ENCODE measurements around the gene IL20RB. TPM values are rescaled to one million over a fixed set of nuclear protein-coding genes. Genes with fewer than 3 reads are reported as not detected.

Gene IL20RB
- total and polyA plus RNA-seq, 2 donors (not counting 3 experiments of a cell fraction or from before 2014, with no cell fraction given), result 0.79 to 1.6 TPM

GRCh38 chr3:136942803-136943202 lies 15.0 kb upstream of the IL20RB start:
- intact Hi-C loops (cut with micrococcal nuclease), result no loop called here
- BruUV-seq (replicated peaks), result no TSS peak
- no peak for DNase-seq (ENCODE audit: low read depth, low spot score)

GRCh38 chr3:136943436-136943835 lies 14.3 kb upstream of the IL20RB start:
- peaks cover 2 to 6% of the 10 kb centered on the region in 2 experiments for H3K36me3 ChIP-seq (ENCODE audit: control insufficient read depth in 2 of 2, extremely low read depth in 1 of 2, insufficient read depth in 2 of 2, low read length in 2 of 2)
- no peak overlapping the region for H3K9ac ChIP-seq (replicated peaks; ENCODE audit: extremely low read depth, insufficient read depth, low read length)
- ChIA-PET POLR2A (no interaction called here), CTCF (interaction anchor here (1.1 to 1.3 kb wide), 3 partner anchors 40 to 191 kb away, joined by 3 to 5 read pairs (median 3); partner anchors contain the start of gene STAG1)
- H3K9me1 ChIP-seq (replicated peaks; ENCODE audit: control insufficient read depth, extremely low read depth, insufficient read depth, low read length), result no peaks in the 10 kb centered on the region
- H2AFZ ChIP-seq (ENCODE audit: low read depth, low read length), result no peak overlapping the region
- peak overlapping the region; percentile 4 for H3K27ac ChIP-seq (ENCODE audit: insufficient read depth, low read depth, low read length)
- peak overlapping the region; percentile 81 for H3K4me2 ChIP-seq (ENCODE audit: insufficient read depth, low read length)
- H4K20me1 ChIP-seq (replicated peaks; ENCODE audit: control insufficient read depth, extremely low read depth, insufficient read depth, low read length), result no peaks in the 10 kb centered on the region
- no peaks in the 10 kb centered on the region for H3K27me3 ChIP-seq (ENCODE audit: control insufficient read depth in 2 of 2, insufficient read depth in 2 of 2, low read length in 2 of 2)
- no peak overlapping the region for H3K4me3 ChIP-seq (replicated peaks in 1 of 3; ENCODE audit: insufficient read depth in 1 of 3, low read depth in 1 of 3, low read length in 3 of 3)
- dilution Hi-C loops (cut with MboI; ENCODE audit: extremely low pct_ligation_motif_present, low sequenced_read_pairs), result no loop called here
- H3K9me3 ChIP-seq (replicated peaks; ENCODE audit: control insufficient read depth, insufficient read depth, low read length), result no peaks in the 10 kb centered on the region
- peaks cover 55% of the 10 kb centered on the region for H3K79me2 ChIP-seq (ENCODE audit: control insufficient read depth, insufficient read depth, low read length)
- intact Hi-C loops (cut with micrococcal nuclease), result no loop called here
- BruUV-seq (replicated peaks), result no TSS peak
- peak; percentile 55 for DNase-seq (ENCODE audit: low read depth, low spot score)
- FAIRE-seq, result no peak
- H3K4me1 ChIP-seq (ENCODE audit: control insufficient read depth, extremely low read depth, insufficient read depth, low read length), result peaks cover 18% of the 10 kb centered on the region
- TF ChIP-seq POLR2AphosphoS5 (IDR thresholded peaks at IDR 0.05; ENCODE audit: insufficient read depth, low read depth, low read length) (no peak), CTCF (IDR thresholded peaks at IDR 0.05; ENCODE audit: extremely low read depth in 1 of 2, insufficient read depth in 1 of 2, low read depth in 1 of 2, low read length in 2 of 2) (no peak), JUN (IDR thresholded peaks at IDR 0.05; ENCODE audit: borderline replicate concordance, insufficient read depth, insufficient read length, low read depth) (no peak), MYC (IDR thresholded peaks at IDR 0.05; ENCODE audit: low read depth, low read length) (no peak), GATA2 (IDR thresholded peaks at IDR 0.05; ENCODE audit: insufficient read depth, insufficient read length, low read depth, low read length) (no peak), MAX (IDR thresholded peaks at IDR 0.05; ENCODE audit: insufficient read depth, insufficient read length) (no peak), FOS (IDR thresholded peaks at IDR 0.05; ENCODE audit: borderline replicate concordance, insufficient read depth, low read length) (no peak), POLR2A (IDR thresholded peaks at IDR 0.05; ENCODE audit: low read depth, low read length) (no peak), EZH2 (IDR thresholded peaks at IDR 0.05; ENCODE audit: borderline replicate concordance, low read depth, low read length, severe bottlenecking) (no peak)

More at GRCh38 chr3:136942803-136943202, 15.0 kb upstream of the IL20RB start:
- CTCF ChIA-PET, result interaction anchor here (1.1 to 2.3 kb wide), 4 partner anchors 41 to 190 kb away, joined by 3 to 7 read pairs (median 4); partner anchors contain the start of gene STAG1
- no peak overlapping the region for H3K4me3 ChIP-seq (replicated peaks in 1 of 3; ENCODE audit: insufficient read depth in 1 of 3, low read depth in 1 of 3, low read length in 3 of 3)
- dilution Hi-C loops (cut with MboI; ENCODE audit: extremely low pct_ligation_motif_present, low sequenced_read_pairs), result no loop called here
- H3K27ac ChIP-seq (ENCODE audit: insufficient read depth, low read depth, low read length), result no peak overlapping the region
- peaks cover 2 to 6% of the 10 kb centered on the region in 2 experiments for H3K36me3 ChIP-seq (ENCODE audit: control insufficient read depth in 2 of 2, extremely low read depth in 1 of 2, insufficient read depth in 2 of 2, low read length in 2 of 2)
- no peak for TF ChIP-seq POLR2A (IDR thresholded peaks at IDR 0.05; ENCODE audit: low read depth, low read length)
- no peak for TF ChIP-seq POLR2AphosphoS5 (IDR thresholded peaks at IDR 0.05; ENCODE audit: insufficient read depth, low read depth, low read length)
- no peak for TF ChIP-seq MAX (IDR thresholded peaks at IDR 0.05; ENCODE audit: insufficient read depth, insufficient read length)
- no peak for TF ChIP-seq FOS (IDR thresholded peaks at IDR 0.05; ENCODE audit: borderline replicate concordance, insufficient read depth, low read length)
- H3K9ac ChIP-seq (replicated peaks; ENCODE audit: extremely low read depth, insufficient read depth, low read length), result no peak overlapping the region
- H3K4me1 ChIP-seq (ENCODE audit: control insufficient read depth, extremely low read depth, insufficient read depth, low read length), result peaks cover 24% of the 10 kb centered on the region
- H3K79me2 ChIP-seq (ENCODE audit: control insufficient read depth, insufficient read depth, low read length), result peaks cover 56% of the 10 kb centered on the region
- POLR2A ChIA-PET, result no interaction called here
- no peaks in the 10 kb centered on the region for H4K20me1 ChIP-seq (replicated peaks; ENCODE audit: control insufficient read depth, extremely low read depth, insufficient read depth, low read length)
- no peaks in the 10 kb centered on the region for H3K27me3 ChIP-seq (ENCODE audit: control insufficient read depth in 2 of 2, insufficient read depth in 2 of 2, low read length in 2 of 2)
- no peak overlapping the region for H2AFZ ChIP-seq (ENCODE audit: low read depth, low read length)
- H3K9me3 ChIP-seq (replicated peaks; ENCODE audit: control insufficient read depth, insufficient read depth, low read length), result no peaks in the 10 kb centered on the region
- H3K9me1 ChIP-seq (replicated peaks; ENCODE audit: control insufficient read depth, extremely low read depth, insufficient read depth, low read length), result no peaks in the 10 kb centered on the region
- peak overlapping the region; percentile 81 for H3K4me2 ChIP-seq (ENCODE audit: insufficient read depth, low read length)
- FAIRE-seq, result no peak

Data from endothelial cell of umbilical vein (primary cell).